Thyroid gland (tissue), 4 donors: Measurements from ENCODE around the gene CLDN12.

ENCODE experiments used
- POLR2A ChIP-seq, 2 donors: fragments of 450-650 bp; IDR thresholded peaks; one replicate each; pipeline ENCODE4 v1.6.1; 2017; ENCODE audit warnings: antibody characterized with exemption in 2 of 2, mild to moderate bottlenecking in 2 of 2, moderate library complexity in 1 of 2
- TF ChIP-seq, protein P1 (sequence below), 6 experiments: fragments of 200-600 bp in 3 of 6; fragments of 450-650 bp in 3 of 6; sonication (generic) in 3 of 6; IDR thresholded peaks; one replicate each; pipeline ENCODE4 v1.5.1; 2016 to 2019; ENCODE audit warnings: antibody characterized with exemption in 6 of 6, mild to moderate bottlenecking in 2 of 6, inconsistent platforms in 1 of 6, moderate library complexity in 1 of 6

DNA sequence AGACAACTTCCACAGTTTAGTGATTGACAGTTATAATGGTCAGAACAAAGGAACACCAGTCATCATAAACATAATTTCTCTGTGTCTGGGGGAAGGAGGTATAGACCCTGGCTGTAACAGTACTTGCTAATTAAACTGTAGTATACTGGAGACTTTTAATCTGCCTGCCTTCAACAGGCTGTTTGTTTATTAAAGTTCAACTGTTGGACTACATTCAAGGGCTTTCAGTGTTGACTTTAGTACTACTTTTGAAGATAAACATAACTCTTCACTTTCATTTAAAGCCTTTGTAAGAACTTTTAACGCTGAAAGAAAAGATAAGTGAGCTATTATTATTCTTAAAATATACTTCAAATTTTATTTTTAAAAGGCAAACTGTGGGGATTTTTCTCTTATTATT lies 50.7 kb downstream of the CLDN12 start:
- TF ChIP-seq, protein P1, sequence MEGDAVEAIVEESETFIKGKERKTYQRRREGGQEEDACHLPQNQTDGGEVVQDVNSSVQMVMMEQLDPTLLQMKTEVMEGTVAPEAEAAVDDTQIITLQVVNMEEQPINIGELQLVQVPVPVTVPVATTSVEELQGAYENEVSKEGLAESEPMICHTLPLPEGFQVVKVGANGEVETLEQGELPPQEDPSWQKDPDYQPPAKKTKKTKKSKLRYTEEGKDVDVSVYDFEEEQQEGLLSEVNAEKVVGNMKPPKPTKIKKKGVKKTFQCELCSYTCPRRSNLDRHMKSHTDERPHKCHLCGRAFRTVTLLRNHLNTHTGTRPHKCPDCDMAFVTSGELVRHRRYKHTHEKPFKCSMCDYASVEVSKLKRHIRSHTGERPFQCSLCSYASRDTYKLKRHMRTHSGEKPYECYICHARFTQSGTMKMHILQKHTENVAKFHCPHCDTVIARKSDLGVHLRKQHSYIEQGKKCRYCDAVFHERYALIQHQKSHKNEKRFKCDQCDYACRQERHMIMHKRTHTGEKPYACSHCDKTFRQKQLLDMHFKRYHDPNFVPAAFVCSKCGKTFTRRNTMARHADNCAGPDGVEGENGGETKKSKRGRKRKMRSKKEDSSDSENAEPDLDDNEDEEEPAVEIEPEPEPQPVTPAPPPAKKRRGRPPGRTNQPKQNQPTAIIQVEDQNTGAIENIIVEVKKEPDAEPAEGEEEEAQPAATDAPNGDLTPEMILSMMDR (IDR thresholded peaks at IDR 0.05) = no peak
- TF ChIP-seq POLR2A (IDR thresholded peaks at IDR 0.05) = no peak
